ENCODE data around the gene B3GALT5.

The B3GALT5 gene

DNA sequence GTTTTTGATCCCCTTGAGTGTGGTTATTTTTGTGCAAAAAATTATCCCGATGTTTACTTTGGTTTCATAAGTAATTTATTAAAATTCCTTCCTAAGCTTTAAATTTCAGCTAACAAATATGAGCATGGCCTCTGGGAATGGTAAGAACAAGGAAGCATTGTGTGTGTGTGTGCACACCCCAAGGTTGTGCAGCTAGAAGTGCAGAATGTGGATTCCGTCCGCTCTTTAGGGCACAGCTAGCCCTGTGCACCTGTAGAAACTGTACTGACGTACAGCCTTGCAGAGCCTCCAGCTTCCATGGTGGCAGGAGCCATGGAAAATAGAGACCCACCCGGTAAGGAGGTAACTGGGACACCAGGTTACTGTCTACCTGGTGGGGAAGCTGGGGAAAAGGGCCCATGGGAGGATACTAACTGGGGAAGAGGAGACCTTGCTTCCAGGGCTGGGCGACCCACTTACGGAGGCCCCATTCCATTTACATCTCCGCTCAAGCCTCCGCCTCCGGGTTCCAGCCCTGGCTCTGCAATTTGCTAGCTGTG is 54.7 kb downstream of the B3GALT5 start:
- in situ Hi-C loops (cut with HindIII; ENCODE audit: low sequenced_read_pairs) = no loop called here
- TF ChIP-seq, protein P1, sequence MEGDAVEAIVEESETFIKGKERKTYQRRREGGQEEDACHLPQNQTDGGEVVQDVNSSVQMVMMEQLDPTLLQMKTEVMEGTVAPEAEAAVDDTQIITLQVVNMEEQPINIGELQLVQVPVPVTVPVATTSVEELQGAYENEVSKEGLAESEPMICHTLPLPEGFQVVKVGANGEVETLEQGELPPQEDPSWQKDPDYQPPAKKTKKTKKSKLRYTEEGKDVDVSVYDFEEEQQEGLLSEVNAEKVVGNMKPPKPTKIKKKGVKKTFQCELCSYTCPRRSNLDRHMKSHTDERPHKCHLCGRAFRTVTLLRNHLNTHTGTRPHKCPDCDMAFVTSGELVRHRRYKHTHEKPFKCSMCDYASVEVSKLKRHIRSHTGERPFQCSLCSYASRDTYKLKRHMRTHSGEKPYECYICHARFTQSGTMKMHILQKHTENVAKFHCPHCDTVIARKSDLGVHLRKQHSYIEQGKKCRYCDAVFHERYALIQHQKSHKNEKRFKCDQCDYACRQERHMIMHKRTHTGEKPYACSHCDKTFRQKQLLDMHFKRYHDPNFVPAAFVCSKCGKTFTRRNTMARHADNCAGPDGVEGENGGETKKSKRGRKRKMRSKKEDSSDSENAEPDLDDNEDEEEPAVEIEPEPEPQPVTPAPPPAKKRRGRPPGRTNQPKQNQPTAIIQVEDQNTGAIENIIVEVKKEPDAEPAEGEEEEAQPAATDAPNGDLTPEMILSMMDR (IDR thresholded peaks at IDR 0.05; ENCODE audit: low read depth, low read length) = no peak
- DNase-seq (ENCODE audit: low read depth, low spot score) = no peak
- H3K4me3 ChIP-seq (ENCODE audit: low read depth, low read length) = no peak overlapping the region

DNA sequence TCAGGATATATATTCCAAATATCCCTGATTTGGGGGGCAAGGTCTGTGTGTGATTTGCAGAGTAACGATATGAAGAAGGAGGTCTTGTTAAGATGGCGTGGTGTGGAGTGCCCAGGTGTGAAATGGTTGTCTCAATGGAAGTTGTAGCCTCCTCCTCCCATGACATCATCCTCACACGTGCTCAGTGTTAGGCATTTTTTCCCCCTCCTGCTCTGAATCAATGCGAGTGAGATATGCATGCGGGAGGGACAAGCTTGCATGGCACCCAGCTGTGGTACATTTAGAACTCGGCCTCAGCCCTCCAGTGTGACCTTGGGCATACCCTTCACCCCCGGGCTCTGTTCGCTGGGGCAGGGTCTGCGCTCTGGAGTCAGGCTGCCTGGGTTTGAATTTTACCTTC is 55.6 kb downstream of the B3GALT5 start:
- TF ChIP-seq, protein P1 (IDR thresholded peaks at IDR 0.05; ENCODE audit: low read depth, low read length) = no peak
- H3K4me3 ChIP-seq (ENCODE audit: low read depth, low read length) = no peak overlapping the region
- in situ Hi-C loops (cut with HindIII; ENCODE audit: low sequenced_read_pairs) = no loop called here
- DNase-seq (ENCODE audit: low read depth, low spot score) = no peak

- TF ChIP-seq, protein P1 (IDR thresholded peaks at IDR 0.05; ENCODE audit: low read depth, low read length) = no peak
- DNase-seq (ENCODE audit: low read depth, low spot score) = no peak
- H3K4me3 ChIP-seq (ENCODE audit: low read depth, low read length) = no peak overlapping the region
- in situ Hi-C loops (cut with HindIII; ENCODE audit: low sequenced_read_pairs) = no loop called here
Observed at GRCh38 chr21:39669485-39669884, 56.7 kb downstream of the B3GALT5 start.

DNA sequence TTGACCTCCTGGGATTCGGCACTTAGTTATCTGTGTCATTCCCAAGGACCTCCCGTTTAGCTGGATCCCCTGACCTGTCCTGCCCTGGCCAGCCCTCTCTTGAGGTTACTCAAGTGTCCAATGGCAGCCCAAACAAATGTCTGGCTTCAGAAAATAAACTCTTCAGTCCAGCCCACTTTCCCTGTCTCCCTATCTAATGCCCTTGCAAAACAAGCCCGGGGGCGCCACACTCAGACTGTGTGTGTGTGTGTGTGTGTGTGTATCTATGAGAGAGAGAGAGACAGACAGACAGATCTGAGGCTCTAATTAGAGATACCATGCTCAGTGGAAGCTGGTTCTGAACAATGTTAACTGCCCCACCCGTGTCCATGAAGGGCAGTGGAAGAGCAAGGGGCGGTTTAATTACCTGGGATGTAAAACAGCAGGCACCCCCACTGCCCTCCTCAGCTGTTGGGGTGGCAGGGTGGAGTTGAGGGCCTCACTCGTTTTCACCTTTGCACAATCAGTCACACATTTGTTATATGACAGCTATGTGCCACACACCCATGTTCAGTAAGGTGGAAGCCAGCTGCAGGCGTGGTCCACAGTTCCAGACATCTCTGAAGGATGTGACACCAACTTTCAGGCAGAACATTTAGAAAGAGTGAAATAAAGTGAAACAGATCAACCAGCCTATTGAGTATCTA is 57.4 kb downstream of the B3GALT5 start:
- no peak overlapping the region for H3K4me3 ChIP-seq (ENCODE audit: low read depth, low read length)
- TF ChIP-seq, protein P1 (IDR thresholded peaks at IDR 0.05; ENCODE audit: low read depth, low read length) = no peak
- no peak for DNase-seq (ENCODE audit: low read depth, low spot score)
- in situ Hi-C loops (cut with HindIII; ENCODE audit: low sequenced_read_pairs) = no loop called here

DNA sequence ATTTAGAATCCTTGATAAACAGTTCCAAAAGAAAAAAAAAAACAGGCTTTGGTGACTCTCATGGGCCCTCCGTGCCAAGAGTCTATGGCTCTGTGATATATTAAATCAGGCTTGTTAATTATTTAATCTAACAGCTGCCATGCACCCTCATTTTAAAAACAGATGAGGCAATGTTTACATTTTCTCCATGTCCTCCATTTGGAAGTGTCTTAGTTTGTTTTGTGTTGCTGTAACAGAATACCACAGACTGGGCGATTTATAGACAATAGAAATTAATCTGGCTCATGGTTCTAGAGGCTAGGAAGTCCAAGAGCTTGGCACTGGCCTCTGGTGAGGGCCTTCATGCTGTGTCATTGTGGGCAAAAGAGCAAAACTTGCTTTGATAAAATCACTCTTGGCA is 58.0 kb downstream of the B3GALT5 start:
- no peak overlapping the region for H3K4me3 ChIP-seq (ENCODE audit: low read depth, low read length)
- TF ChIP-seq, protein P1 (IDR thresholded peaks at IDR 0.05; ENCODE audit: low read depth, low read length) = no peak
- no peak for DNase-seq (ENCODE audit: low read depth, low spot score)
- in situ Hi-C loops (cut with HindIII; ENCODE audit: low sequenced_read_pairs) = no loop called here

GRCh38 chr21:39671986-39672385 is 59.2 kb downstream of the B3GALT5 start:
- DNase-seq (ENCODE audit: low read depth, low spot score) = no peak
- in situ Hi-C loops (cut with HindIII; ENCODE audit: low sequenced_read_pairs) = no loop called here
- TF ChIP-seq, protein P1 (IDR thresholded peaks at IDR 0.05; ENCODE audit: low read depth, low read length) = no peak
- no peak overlapping the region for H3K4me3 ChIP-seq (ENCODE audit: low read depth, low read length)

All from astrocyte of the spinal cord (primary cell).